ENCODE results near the gene INVS.

GRCh38 chr9:100277166-100277979, 178.3 kb downstream of the INVS start:
- TF ChIP-seq POLR2AphosphoS5 (IDR thresholded peaks at IDR 0.05; ENCODE audit: insufficient read depth in 1 of 2, low read depth in 1 of 2) (no peak), CTCF (IDR thresholded peaks at IDR 0.05) (no peak), POLR2A (IDR thresholded peaks at IDR 0.05) (no peak)
